HepG2 (cell line): ENCODE data around the gene SNX9. TPM values are rescaled to one million over a fixed set of nuclear protein-coding genes. Genes with fewer than 3 reads are reported as not detected.

Experiments used
- AFF4 ChIP-seq: sonication (generic); formaldehyde crosslinking; IDR thresholded peaks from 2 replicates; pipeline ENCODE4 v1.4.0; 2020; ENCODE audit warnings: missing genetic modification reagents
- ARNT2 ChIP-seq: sonication (generic); formaldehyde crosslinking; IDR thresholded peaks from 2 replicates; pipeline ENCODE4 v1.8.0; 2022; ENCODE audit warnings: mild to moderate bottlenecking, low read depth, missing genetic modification reagents, moderate library complexity
- ARNTL ChIP-seq: sonication (generic); formaldehyde crosslinking; IDR thresholded peaks from 2 replicates; pipeline ENCODE4 v1.4.0; 2020; ENCODE audit warnings: mild to moderate bottlenecking, missing genetic modification reagents
- DZIP1 ChIP-seq: sonication (generic); formaldehyde crosslinking; IDR thresholded peaks from 2 replicates; pipeline ENCODE4 v1.5.0; 2020; ENCODE audit warnings: mild to moderate bottlenecking, missing genetic modification reagents
- HOXA5 ChIP-seq: sonication (generic); formaldehyde crosslinking; IDR thresholded peaks from 2 replicates; pipeline ENCODE4 v1.4.0; 2020; ENCODE audit warnings: missing genetic modification reagents
- ISX ChIP-seq: sonication (generic); formaldehyde crosslinking; conservative IDR thresholded peaks from 2 replicates; pipeline ENCODE4 v1.5.0; 2020; ENCODE audit warnings: missing genetic modification reagents
- KDM5B ChIP-seq: sonication (generic); formaldehyde crosslinking; IDR thresholded peaks from 2 replicates; pipeline ENCODE4 v1.4.0; 2020; ENCODE audit warnings: missing genetic modification reagents, mild to moderate bottlenecking, borderline replicate concordance
- KMT2A ChIP-seq: sonication (generic); formaldehyde crosslinking; IDR thresholded peaks from 2 replicates; pipeline ENCODE4 v1.4.0; 2020; ENCODE audit warnings: missing genetic modification reagents
- MYPOP ChIP-seq: sonication (generic); formaldehyde crosslinking; IDR thresholded peaks from 2 replicates; pipeline ENCODE4 v1.8.1; 2023; ENCODE audit warnings: mild to moderate bottlenecking, moderate library complexity, missing genetic modification reagents
- REXO4 ChIP-seq: sonication (generic); formaldehyde crosslinking; IDR thresholded peaks from 2 replicates; pipeline ENCODE4 v1.8.0; 2022; ENCODE audit warnings: missing genetic modification reagents, mild to moderate bottlenecking, borderline replicate concordance
- SIN3A ChIP-seq: IDR thresholded peaks from 2 replicates; pipeline ENCODE4 v1.6.1; 2011; ENCODE audit warnings: low read depth, mild to moderate bottlenecking, control low read depth, low read length, borderline replicate concordance
- SIX1 ChIP-seq: sonication (generic); formaldehyde crosslinking; IDR thresholded peaks from 2 replicates; pipeline ENCODE4 v1.4.0; 2020; ENCODE audit warnings: missing genetic modification reagents, borderline replicate concordance
- TFAP4 ChIP-seq: sonication (generic); IDR thresholded peaks from 2 replicates; pipeline ENCODE4 v1.6.1; 2016; ENCODE audit warnings: low read depth, borderline replicate concordance
- ZBTB1 ChIP-seq: sonication (generic); formaldehyde crosslinking; IDR thresholded peaks from 2 replicates; pipeline ENCODE4 v1.4.0; 2020; ENCODE audit warnings: missing genetic modification reagents, borderline replicate concordance
- ZBTB20 ChIP-seq: sonication (generic); formaldehyde crosslinking; IDR thresholded peaks from 2 replicates; pipeline ENCODE4 v1.8.1; 2023; ENCODE audit warnings: missing genetic modification reagents, low read depth, mild to moderate bottlenecking, borderline replicate concordance
- ZBTB46 ChIP-seq: sonication (generic); formaldehyde crosslinking; IDR thresholded peaks from 2 replicates; pipeline ENCODE4 v1.4.0; 2020; ENCODE audit warnings: mild to moderate bottlenecking, missing genetic modification reagents, borderline replicate concordance
- ZFP36L1 ChIP-seq: sonication (generic); formaldehyde crosslinking; IDR thresholded peaks from 2 replicates; pipeline ENCODE4 v1.8.0; 2022; ENCODE audit warnings: mild to moderate bottlenecking, missing genetic modification reagents, moderate library complexity
- ZKSCAN5 ChIP-seq: sonication (generic); formaldehyde crosslinking; IDR thresholded peaks from 2 replicates; pipeline ENCODE4 v1.5.1; 2020; ENCODE audit warnings: mild to moderate bottlenecking, missing genetic modification reagents
- polyA plus RNA-seq, 8 experiments: library from polyadenylated mRNA; depleted of rRNA in 3 of 8; stranded (reverse) in 7 of 8; unstranded in 1 of 8; fragments of >200 nt; fragmentation: Illumina TruSeq in 4 of 8; extraction: Trizol in 4 of 8; gene quantifications; 2 replicates each; pipeline versions ENCODE4 v1.2.1 to v1.2.3, GENCODE V29; 2011 to 2016; ENCODE audit warnings: low read depth in 4 of 8, missing spikeins in 1 of 8, mixed read lengths in 1 of 8; ENCODE audit not compliant: insufficient read depth in 1 of 8
- total RNA-seq, 5 experiments: library from RNA; depleted of rRNA; stranded (reverse); fragments of >200 nt; fragmentation: Illumina TruSeq; extraction: Trizol; gene quantifications; 2 replicates each; pipeline ENCODE4 v1.2.3, GENCODE V29; 2016; ENCODE audit warnings: low read depth in 1 of 5

Gene SNX9
- total and polyA plus RNA-seq, 2 of the 13 experiments (the other 11 are each of a cell fraction or from before 2014, with no cell fraction given), result 21.9 to 36.0 TPM

- TF ChIP-seq ARNT2 (no peak), ZKSCAN5 (CRISPR knock-in tag) (no peak), ZBTB46 (no peak), ARNTL (0 out of 2 replicates have a peak, but pooled peaks have one; percentile 60), ZBTB1 (no peak), ZFP36L1 (CRISPR knock-in tag) (no peak), SIX1 (CRISPR knock-in tag) (no peak), HOXA5 (CRISPR knock-in tag) (no peak), ZBTB20 (CRISPR knock-in tag) (peak; percentile 54; the same call in 1 of the 2 replicates), AFF4 (CRISPR knock-in tag) (no peak; the same call in 1 of the 2 replicates), KMT2A (peak; percentile 91), MYPOP (no peak; the same call in none of the 2 replicates), ISX (CRISPR knock-in tag) (no peak), REXO4 (CRISPR knock-in tag) (no peak), TFAP4 (peak; percentile 79; the same call in 1 of the 2 replicates), SIN3A (peak; percentile 88), KDM5B (CRISPR knock-in tag) (no peak), DZIP1 (CRISPR knock-in tag) (no peak)
These were observed 159.7 kb downstream of the SNX9 start (continued) for GRCh38 chr6:157982563-157983405.
